Renal pelvis (tissue), 12 donors: ENCODE data around the gene MALRD1. TPM values are rescaled to one million over a fixed set of nuclear protein-coding genes. Genes with fewer than 3 reads are reported as not detected.
A peak's percentile ranks its signal among the peaks of the same experiment; 100 is the strongest.

Experiments used
- DNase-seq: peaks from one replicate; pipeline ENCODE4 v3.0.0-alpha.2; 2013
- long read RNA-seq, 16 experiments: transcript quantifications; one replicate each; lab custom pipeline, GENCODE V29; 2026
- polyA plus RNA-seq, 3 donors: library from polyadenylated mRNA; unstranded; fragments of 120-200 nt; gene quantifications; one replicate each; pipeline ENCODE4 v1.2.1, GENCODE V29; 2013; ENCODE audit not compliant: insufficient read length in 3 of 3

Gene MALRD1
- 1 to 10 TPM; 1.4 to 2.3 (median 2.3) TPM for polyA plus RNA-seq
- long read RNA-seq, donor 1, result 0 reads
- long read RNA-seq, donor 2, result 0 reads
- long read RNA-seq, donor 3, partial matches to known transcripts, result 0 of 1 reads
- long read RNA-seq, donor 3, other reads (novel, unspliced or antisense), result 0 of 1 reads
- long read RNA-seq, donor 4, partial matches to known transcripts, result 0 of 1 reads
- long read RNA-seq, donor 4, other reads (novel, unspliced or antisense), result 0 of 1 reads
- long read RNA-seq, donor 5, result 0 reads
- long read RNA-seq, donor 6, result 0 reads
- long read RNA-seq, donor 7, result 0 reads
- long read RNA-seq, donor 8, partial matches to known transcripts, result 0 of 1 reads
- long read RNA-seq, donor 8, other reads (novel, unspliced or antisense), result 0 of 1 reads
- long read RNA-seq, donor 9, result 0 reads
- long read RNA-seq, donor 10, result 0 reads
- long read RNA-seq, donor 11, result 0 reads
- long read RNA-seq, donor 12, result 0 reads
- long read RNA-seq, donor 13, result 0 reads
- long read RNA-seq, donor 14, result 0 reads
- long read RNA-seq, donor 15, result 0 reads
- long read RNA-seq, donor 16, result 0 reads

- DNase-seq, result no peak
Measured at GRCh38 chr10:19048489-19048888, at the start of gene MALRD1. Gene MALRD1 (plus strand): TSS chr10:19048801. CDS start chr10:19048939, 138 bp downstream.

GRCh38 chr10:19003341-19003740 is 45.3 kb upstream of the MALRD1 start:
- DNase-seq, result no peak

GRCh38 chr10:19012111-19012510 is 36.5 kb upstream of the MALRD1 start:
- DNase-seq, result no peak

GRCh38 chr10:19014034-19014433 is 34.6 kb upstream of the MALRD1 start:
- DNase-seq, result no peak

- DNase-seq, result no peak
Measured at GRCh38 chr10:19014498-19014897, 34.1 kb upstream of the MALRD1 start.

- no peak for DNase-seq
Measured at GRCh38 chr10:19017116-19017890, 31.3 kb upstream of the MALRD1 start.

GRCh38 chr10:19021162-19021561 is 27.4 kb upstream of the MALRD1 start:
- DNase-seq, result no peak

GRCh38 chr10:19024611-19025010 is 24.0 kb upstream of the MALRD1 start:
- no peak for DNase-seq

- no peak for DNase-seq
Measured at GRCh38 chr10:19031763-19032162, 16.8 kb upstream of the MALRD1 start.

- no peak for DNase-seq
Measured at GRCh38 chr10:19033741-19034140, 14.9 kb upstream of the MALRD1 start.

- DNase-seq, result peak; percentile 7
Measured at GRCh38 chr10:19041171-19041570, 7.4 kb upstream of the MALRD1 start.

GRCh38 chr10:19043431-19043830 is 5.2 kb upstream of the MALRD1 start:
- no peak for DNase-seq

GRCh38 chr10:19046679-19047078 is 1.9 kb upstream of the MALRD1 start:
- DNase-seq, result no peak

- peak; percentile 26 for DNase-seq
Measured at GRCh38 chr10:19048891-19049290, 290 bp downstream of the MALRD1 start.

GRCh38 chr10:19049567-19049966 is 966 bp downstream of the MALRD1 start:
- no peak for DNase-seq

GRCh38 chr10:19054289-19054835 is 5.8 kb downstream of the MALRD1 start:
- no peak for DNase-seq

GRCh38 chr10:19058046-19058445 is 9.4 kb downstream of the MALRD1 start:
- DNase-seq, result no peak

GRCh38 chr10:19063986-19064385 is 15.4 kb downstream of the MALRD1 start:
- no peak for DNase-seq

GRCh38 chr10:19071946-19072345 is 23.3 kb downstream of the MALRD1 start:
- DNase-seq, result no peak

- DNase-seq, result no peak
Measured at GRCh38 chr10:19077276-19077675, 28.7 kb downstream of the MALRD1 start.

- DNase-seq, result no peak
Measured at GRCh38 chr10:19096501-19097073, 48.0 kb downstream of the MALRD1 start.

- DNase-seq, result no peak
Measured at GRCh38 chr10:19097151-19097550, 48.5 kb downstream of the MALRD1 start.
